Bronchus fibroblast of lung (primary cell): Measurements from ENCODE around the gene NMNAT1. TPM values are rescaled to one million over a fixed set of nuclear protein-coding genes. Genes with fewer than 3 reads are reported as not detected.

Experiments used
- total RNA-seq: library from RNA; depleted of rRNA; stranded (reverse); fragments of >200 nt; gene quantifications from 2 replicates; pipeline ENCODE4 v1.2.3, GENCODE V29; 2015

The NMNAT1 gene
- total RNA-seq: 8.0 and 8.1 TPM in 2 replicates

GRCh38 chr1:9942939-9943788 is at the start of gene NMNAT1, which contains the start of gene LZIC:
Gene NMNAT1 (plus strand): TSS chr1:9943475. CDS start chr1:9972074, 28,599 bp downstream.
Gene LZIC (minus strand): TSS chr1:9943391. CDS start chr1:9936619, 6,772 bp downstream.

GRCh38 chr1:9910076-9910422 is 33.2 kb upstream of the NMNAT1 start, which contains the start of gene CTNNBIP1:
Gene CTNNBIP1 (minus strand): TSS chr1:9910269. CDS start chr1:9872064, 38,205 bp downstream.

GRCh38 chr1:9996624-9997582 is 53.6 kb downstream of the NMNAT1 start, which contains the start of gene RBP7:
Gene RBP7 (plus strand): TSS chr1:9997228. CDS start chr1:9997259, 31 bp downstream.

DNA sequence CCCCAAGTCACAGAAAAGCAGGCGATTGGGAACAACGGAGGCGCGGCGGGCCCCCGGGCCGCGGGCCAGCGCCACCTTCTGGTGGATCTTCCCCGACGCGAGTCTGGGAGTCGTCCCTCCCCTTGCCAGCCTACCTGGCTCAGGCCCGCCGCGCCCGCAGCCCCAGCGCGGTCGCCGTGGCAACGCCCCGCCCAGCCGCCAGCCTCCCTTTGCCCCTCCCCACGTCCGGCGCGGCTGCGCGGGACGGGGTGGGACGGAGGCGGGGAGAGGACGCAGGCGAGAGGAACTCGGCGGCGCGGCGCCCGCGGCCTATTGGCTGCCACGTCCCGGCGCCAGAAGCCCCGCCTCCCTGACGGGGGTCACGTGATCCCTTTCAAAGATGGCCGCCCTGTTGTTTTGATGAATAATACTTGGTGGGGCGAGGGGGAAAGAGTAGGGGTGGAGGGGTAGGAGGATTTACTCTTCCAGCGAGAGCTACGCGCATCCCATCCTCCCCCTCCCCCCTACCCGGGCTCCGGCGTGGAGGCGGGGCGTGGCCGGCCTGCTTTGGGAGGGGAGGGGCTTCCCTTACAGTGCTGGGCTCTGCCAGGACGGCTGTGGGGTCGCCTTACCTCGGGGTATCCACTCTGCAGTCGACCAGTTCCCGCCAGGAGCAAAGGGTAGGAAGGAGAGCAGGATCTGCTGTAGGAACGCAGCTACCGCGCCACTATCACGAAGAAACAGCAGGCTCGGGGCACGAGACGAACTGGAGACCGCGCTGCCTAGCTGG is 89.5 kb downstream of the NMNAT1 start, which contains the start of gene UBE4B:
Gene UBE4B (plus strand): TSS at position 369 of the 769 bp plus-strand sequence. CDS start 713 bp downstream, outside the sequence.

Other genes with a start within 250 kb of the NMNAT1 start
- gene CLSTN1, start 119.5 kb upstream of the NMNAT1 start, total RNA-seq: 41.9 and 45.0 TPM in 2 replicates
- 27.5 and 27.9 TPM in 2 replicates for gene CTNNBIP1, start 33.2 kb upstream of the NMNAT1 start, total RNA-seq
- gene LZIC, start 84 bp upstream of the NMNAT1 start, total RNA-seq: 14.7 and 23.0 TPM in 2 replicates
- gene RBP7, start 53.8 kb downstream of the NMNAT1 start, total RNA-seq: not detected in 2 replicates
- 26.2 and 30.5 TPM in 2 replicates for gene UBE4B, start 89.5 kb downstream of the NMNAT1 start, total RNA-seq